Prostate gland (tissue), 2 donors: Measurements from ENCODE around the gene CCN2. TPM values are rescaled to one million over a fixed set of nuclear protein-coding genes. Genes with fewer than 3 reads are reported as not detected.

Experiments used
- DNase-seq: peaks from one replicate; pipeline ENCODE4 v3.0.0-alpha.2; 2019; ENCODE audit warnings: low spot score
- H3K27ac ChIP-seq, 2 donors: fragments of 200-600 bp; sonication (generic); 2 replicates each; pipeline ENCODE4 v1.5.1; 2017 to 2019
- H3K27me3 ChIP-seq: fragments of 200-600 bp; sonication (generic); replicated peaks from 2 replicates; pipeline ENCODE4 v1.5.1; 2019; ENCODE audit not compliant: insufficient read depth
- H3K36me3 ChIP-seq, 2 donors: fragments of 200-600 bp; sonication (generic); 1 replicate in 1 of 2; 2 replicates in 1 of 2; pipeline versions ENCODE4 v1.5.1 to v1.8.1; 2017 to 2019
- H3K4me1 ChIP-seq: fragments of 200-600 bp; sonication (generic); replicated peaks from 2 replicates; pipeline ENCODE4 v1.5.1; 2019
- H3K4me3 ChIP-seq, 2 donors: fragments of 200-600 bp; sonication (generic); 2 replicates each; pipeline ENCODE4 v1.5.1; 2017 to 2019
- H3K9me3 ChIP-seq: fragments of 200-600 bp; sonication (generic); 2 replicates; pipeline ENCODE4 v1.5.1; 2017
- CTCF ChIP-seq, 4 experiments: fragments of 200-600 bp in 2 of 4; fragments of 450-650 bp in 2 of 4; sonication (generic) in 2 of 4; IDR thresholded peaks; 1 replicate in 3 of 4; 2 replicates in 1 of 4; pipeline ENCODE4 v1.5.1; 2016 to 2019; ENCODE audit warnings: antibody characterized with exemption in 4 of 4, mild to moderate bottlenecking in 2 of 4, moderate library complexity in 2 of 4
- POLR2A ChIP-seq: fragments of 450-650 bp; IDR thresholded peaks from one replicate; pipeline ENCODE4 v1.6.1; 2016; ENCODE audit warnings: antibody characterized with exemption, mild to moderate bottlenecking
- POLR2AphosphoS5 ChIP-seq: sonication (generic); formaldehyde crosslinking; IDR thresholded peaks from one replicate; pipeline ENCODE4 v1.6.1; 2017; ENCODE audit warnings: antibody characterized with exemption
- WGBS: methylation state at CpG from one replicate; pipeline ENCODE4 v1.1.5; 2018; 5-methylcytosine and 5-hydroxymethylcytosine counted together
- intact Hi-C: fragments of 100-400 bp; cut with DNase I; formaldehyde crosslinking; loops from one replicate; pipeline ENCODE4 v1.14.2; 2022
- total RNA-seq, 2 donors: library from RNA; depleted of rRNA; stranded (reverse); fragments of >200 nt; gene quantifications; one replicate each; pipeline ENCODE4 v1.1.0, GENCODE V29; 2016

CCN2 gene
- total RNA-seq, 2 donors from 2014 or later: 73.1 to 120 TPM

DNA sequence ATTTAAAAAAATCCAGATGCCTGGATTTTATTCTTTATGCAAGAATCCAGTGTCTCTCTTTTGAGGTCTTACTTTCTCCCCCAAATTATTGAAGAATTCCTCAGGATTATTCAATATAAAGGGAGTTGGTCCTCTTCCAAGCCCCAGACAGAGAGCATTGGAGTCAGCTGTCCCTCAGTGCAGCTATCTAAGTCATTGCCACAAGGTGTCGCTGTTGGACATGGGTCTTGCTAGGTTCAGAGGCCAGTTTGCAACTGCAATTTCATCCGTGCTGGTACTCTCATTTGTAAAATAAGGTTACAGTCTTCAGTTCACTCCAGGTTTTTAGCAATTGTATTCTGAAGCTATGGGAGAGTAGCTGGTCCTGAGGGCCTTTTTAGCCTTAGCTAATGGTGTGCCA, 27.8 kb downstream of the CCN2 start:
- no peaks in the 10 kb centered on the region for H3K9me3 ChIP-seq
- no peak overlapping the region for H3K27ac ChIP-seq
- intact Hi-C loops: loop anchor here (2.0 kb wide), 1 partner anchor 295 kb away; no protein-coding TSS in a partner anchor
- WGBS: 17% methylated on average over 2 of the region's 2 CpGs
- peak; percentile 30 for DNase-seq
- H3K4me3 ChIP-seq: no peak overlapping the region
- TF ChIP-seq POLR2A (no peak), CTCF (IDR thresholded peaks at IDR 0.05) (peak in 3 of 4 experiments; percentile 44 to 49 (median 45))
- no peaks in the 10 kb centered on the region for H3K27me3 ChIP-seq
- no peaks in the 10 kb centered on the region for H3K36me3 ChIP-seq
- H3K4me1 ChIP-seq: no peaks in the 10 kb centered on the region

GRCh38 chr6:131920656-131921055, 30.5 kb downstream of the CCN2 start:
- no peak overlapping the region for H3K4me3 ChIP-seq
- DNase-seq: no peak
- H3K27ac ChIP-seq: no peak overlapping the region
- intact Hi-C loops: no loop called here
- no peaks in the 10 kb centered on the region for H3K4me1 ChIP-seq
- H3K36me3 ChIP-seq: no peaks in the 10 kb centered on the region
- TF ChIP-seq CTCF (IDR thresholded peaks at IDR 0.05) (no peak), POLR2A (no peak), POLR2AphosphoS5 (no peak)
- no peaks in the 10 kb centered on the region for H3K27me3 ChIP-seq
- WGBS: 76% methylated on average over 3 of the region's 3 CpGs
- H3K9me3 ChIP-seq: no peaks in the 10 kb centered on the region

- Histone ChIP-seq H3K4me1 (no peaks in the 10 kb centered on the region), H3K27me3 (no peaks in the 10 kb centered on the region), H3K27ac (no peak overlapping the region), H3K4me3 (no peak overlapping the region), H3K9me3 (no peaks in the 10 kb centered on the region), H3K36me3 (no peaks in the 10 kb centered on the region)
- no peak for DNase-seq
- intact Hi-C loops: loop anchor here (10.0 kb wide), 2 partner anchors 134 to 566 kb away; no protein-coding TSS in a partner anchor
- 83% methylated on average over 7 of the region's 9 CpGs for WGBS
- TF ChIP-seq POLR2AphosphoS5 (no peak), CTCF (IDR thresholded peaks at IDR 0.05) (no peak), POLR2A (no peak)
These were observed 32.4 kb downstream of the CCN2 start for GRCh38 chr6:131918650-131919355.

- Histone ChIP-seq H3K36me3 (no peaks in the 10 kb centered on the region), H3K4me1 (no peaks in the 10 kb centered on the region), H3K4me3 (no peak overlapping the region), H3K9me3 (no peaks in the 10 kb centered on the region), H3K27ac (no peak overlapping the region), H3K27me3 (no peaks in the 10 kb centered on the region)
- DNase-seq: no peak
- TF ChIP-seq POLR2AphosphoS5: no peak
- no peak for TF ChIP-seq POLR2A
- no peak for TF ChIP-seq CTCF (IDR thresholded peaks at IDR 0.05)
- 70% methylated on average over 6 of the region's 6 CpGs for WGBS
- intact Hi-C loops: loop anchor here (10.0 kb wide), 2 partner anchors 133 to 567 kb away; no protein-coding TSS in a partner anchor
These were observed 33.2 kb downstream of the CCN2 start for GRCh38 chr6:131917763-131918649.
